Mucosa of descending colon (tissue), 3 donors: ENCODE results near the gene PKNOX2. TPM values are rescaled to one million over a fixed set of nuclear protein-coding genes. Genes with fewer than 3 reads are reported as not detected.

ENCODE experiments used
- ATAC-seq: fragments of 200-7000 bp; cut with Tn5 transposase; one replicate; pipeline ENCODE4 v1.9.1; 2020; ENCODE audit warnings: mild to moderate bottlenecking, moderate library complexity
- DNase-seq, 3 donors: peaks; one replicate each; pipeline ENCODE4 v3.0.0-alpha.2; 2020
- H3K36me3 ChIP-seq: fragments of 200-600 bp; one replicate; pipeline ENCODE4 v1.8.0; 2021; ENCODE audit warnings: low read depth, mild to moderate bottlenecking
- H3K4me1 ChIP-seq: fragments of 200-600 bp; one replicate; pipeline ENCODE4 v1.8.0; 2021; ENCODE audit warnings: low read depth, mild to moderate bottlenecking
- H3K4me3 ChIP-seq: fragments of 200-600 bp; one replicate; pipeline ENCODE4 v1.8.0; 2021; ENCODE audit warnings: mild to moderate bottlenecking
- H3K9me3 ChIP-seq: fragments of 200-600 bp; one replicate; pipeline ENCODE4 v1.8.0; 2021; ENCODE audit warnings: mild to moderate bottlenecking
- intact Hi-C, 2 donors: fragments of 100-400 bp; cut with DNase I in 1 of 2; cut with micrococcal nuclease in 1 of 2; formaldehyde crosslinking; loops; one replicate each; pipeline versions ENCODE4 v1.11.0 to v1.11.1; 2022; cut with DNase I, micrococcal nuclease
- total RNA-seq, 3 donors: library from RNA; stranded (reverse); fragmentation: NEBNext Ultra II Directional in 2 of 3; extraction: Animal tissue kit (Norgen Biotek cat#: 25700) in 2 of 3; gene quantifications; one replicate each; pipeline versions ENCODE4 v1.2.1 to v1.2.4, GENCODE V29; 2021 to 2023
- TF ChIP-seq, protein P1 (sequence below): fragments of 200-600 bp; IDR thresholded peaks from one replicate; pipeline ENCODE4 v1.8.0; 2022; ENCODE audit warnings: antibody characterized with exemption, mild to moderate bottlenecking
- donor health status: DM: no; HTN: no; CAD: no; lungs with moderate emphysema.
- donor health status: DM: no; HTN: no; CAD: no.
- donor health status: DM: no; HTN: yes; CAD: no.

Gene PKNOX2
- total RNA-seq, 3 donors from 2014 or later: 1.5 to 4.0 (median 1.9) TPM

DNA sequence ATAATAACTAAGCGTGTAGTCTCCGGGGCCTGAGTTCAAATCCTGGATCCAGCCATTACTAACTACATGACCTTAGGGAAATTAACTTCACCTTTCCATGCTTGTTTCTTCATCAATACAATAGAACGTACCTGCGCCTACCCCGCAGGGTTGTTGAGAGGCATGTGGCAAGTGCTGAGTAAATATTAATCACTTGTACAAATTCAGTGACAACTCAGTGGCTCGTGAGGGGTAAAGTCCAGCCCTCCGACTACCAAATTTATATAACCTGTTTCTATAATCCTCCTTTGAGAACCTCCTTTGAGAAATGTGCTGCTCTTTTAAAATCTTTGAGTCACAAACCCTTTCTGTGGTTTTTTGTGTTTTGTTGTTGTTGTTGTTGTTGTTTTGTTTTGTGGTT is 281.7 kb downstream of the PKNOX2 start:
- Histone ChIP-seq H3K4me1 (no peaks in the 10 kb centered on the region), H3K4me3 (no peak overlapping the region), H3K36me3 (no peaks in the 10 kb centered on the region), H3K9me3 (no peaks in the 10 kb centered on the region)
- DNase-seq (no peak), ATAC-seq (no peak)
- intact Hi-C loops: no loop called here
- TF ChIP-seq, protein P1, sequence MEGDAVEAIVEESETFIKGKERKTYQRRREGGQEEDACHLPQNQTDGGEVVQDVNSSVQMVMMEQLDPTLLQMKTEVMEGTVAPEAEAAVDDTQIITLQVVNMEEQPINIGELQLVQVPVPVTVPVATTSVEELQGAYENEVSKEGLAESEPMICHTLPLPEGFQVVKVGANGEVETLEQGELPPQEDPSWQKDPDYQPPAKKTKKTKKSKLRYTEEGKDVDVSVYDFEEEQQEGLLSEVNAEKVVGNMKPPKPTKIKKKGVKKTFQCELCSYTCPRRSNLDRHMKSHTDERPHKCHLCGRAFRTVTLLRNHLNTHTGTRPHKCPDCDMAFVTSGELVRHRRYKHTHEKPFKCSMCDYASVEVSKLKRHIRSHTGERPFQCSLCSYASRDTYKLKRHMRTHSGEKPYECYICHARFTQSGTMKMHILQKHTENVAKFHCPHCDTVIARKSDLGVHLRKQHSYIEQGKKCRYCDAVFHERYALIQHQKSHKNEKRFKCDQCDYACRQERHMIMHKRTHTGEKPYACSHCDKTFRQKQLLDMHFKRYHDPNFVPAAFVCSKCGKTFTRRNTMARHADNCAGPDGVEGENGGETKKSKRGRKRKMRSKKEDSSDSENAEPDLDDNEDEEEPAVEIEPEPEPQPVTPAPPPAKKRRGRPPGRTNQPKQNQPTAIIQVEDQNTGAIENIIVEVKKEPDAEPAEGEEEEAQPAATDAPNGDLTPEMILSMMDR: no peak

DNA sequence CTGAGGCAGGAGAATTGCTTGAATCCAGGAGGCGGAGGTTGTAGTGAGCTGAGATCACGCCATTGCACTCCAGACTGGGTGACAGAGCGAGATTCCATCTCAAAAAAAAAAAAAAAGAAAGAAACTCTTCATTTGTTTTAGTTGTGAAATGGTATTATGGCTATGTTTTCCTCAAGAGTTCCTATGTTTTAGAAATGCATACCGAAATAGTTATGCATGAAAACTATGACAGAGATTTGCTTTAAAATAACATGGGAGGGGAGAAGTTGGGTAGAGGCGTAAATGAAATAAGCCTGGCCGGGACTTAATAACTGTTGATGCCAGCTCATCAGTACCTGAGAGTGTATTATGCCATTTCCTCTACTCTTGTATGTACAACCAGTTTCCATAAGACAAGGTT is 283.2 kb downstream of the PKNOX2 start:
- ATAC-seq (no peak), DNase-seq (no peak)
- Histone ChIP-seq H3K36me3 (no peaks in the 10 kb centered on the region), H3K4me3 (no peak overlapping the region), H3K9me3 (no peaks in the 10 kb centered on the region), H3K4me1 (no peaks in the 10 kb centered on the region)
- TF ChIP-seq, protein P1: no peak
- intact Hi-C loops: no loop called here

DNA sequence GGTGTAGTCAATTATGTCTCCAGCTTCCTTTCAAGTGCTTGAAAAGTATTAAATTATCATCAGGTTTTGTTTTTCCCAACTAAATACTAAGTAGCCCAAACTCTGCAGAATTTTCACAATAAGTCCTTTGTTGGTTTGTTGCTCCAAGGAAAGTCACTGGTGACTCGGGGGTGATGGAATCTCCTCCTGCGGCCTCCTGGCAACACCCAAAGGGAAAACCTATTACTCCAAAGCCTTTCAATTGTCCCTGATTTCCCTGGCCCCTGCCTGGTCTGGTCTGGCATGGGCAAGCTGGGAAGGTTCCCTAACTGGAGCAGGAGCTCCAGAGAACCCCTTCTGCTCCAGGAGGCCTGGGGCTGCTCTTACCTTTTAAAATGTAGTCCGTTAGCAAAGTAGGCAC is 283.6 kb downstream of the PKNOX2 start:
- Histone ChIP-seq H3K4me3 (no peak overlapping the region), H3K9me3 (no peaks in the 10 kb centered on the region), H3K4me1 (no peaks in the 10 kb centered on the region), H3K36me3 (no peaks in the 10 kb centered on the region)
- DNase-seq (no peak), ATAC-seq (no peak)
- TF ChIP-seq, protein P1: no peak
- intact Hi-C loops: no loop called here

DNA sequence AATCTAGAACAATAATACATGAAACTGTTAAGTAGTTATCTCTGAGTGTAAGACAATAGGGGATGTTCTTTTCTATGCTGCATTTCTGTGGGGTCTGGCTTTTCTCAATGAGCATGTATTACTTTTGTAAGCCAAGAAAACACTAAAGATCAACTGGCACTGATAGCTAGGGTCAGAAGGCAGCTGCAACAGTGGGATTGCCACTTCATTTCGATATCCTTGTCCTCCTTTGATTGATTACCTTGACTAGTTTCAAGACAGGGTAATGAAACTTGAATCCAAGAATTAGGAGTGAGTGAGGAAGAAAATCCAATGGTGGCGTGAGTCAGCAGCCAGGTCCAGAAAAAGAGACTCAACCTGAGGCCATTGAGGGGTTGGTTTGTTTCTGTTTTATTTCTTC is 285.0 kb downstream of the PKNOX2 start:
- H3K4me1 ChIP-seq: no peaks in the 10 kb centered on the region
- DNase-seq: no peak
- no peaks in the 10 kb centered on the region for H3K36me3 ChIP-seq
- no peak overlapping the region for H3K4me3 ChIP-seq
- no peaks in the 10 kb centered on the region for H3K9me3 ChIP-seq
- no peak for ATAC-seq
- TF ChIP-seq, protein P1: no peak
- intact Hi-C loops: no loop called here

DNA sequence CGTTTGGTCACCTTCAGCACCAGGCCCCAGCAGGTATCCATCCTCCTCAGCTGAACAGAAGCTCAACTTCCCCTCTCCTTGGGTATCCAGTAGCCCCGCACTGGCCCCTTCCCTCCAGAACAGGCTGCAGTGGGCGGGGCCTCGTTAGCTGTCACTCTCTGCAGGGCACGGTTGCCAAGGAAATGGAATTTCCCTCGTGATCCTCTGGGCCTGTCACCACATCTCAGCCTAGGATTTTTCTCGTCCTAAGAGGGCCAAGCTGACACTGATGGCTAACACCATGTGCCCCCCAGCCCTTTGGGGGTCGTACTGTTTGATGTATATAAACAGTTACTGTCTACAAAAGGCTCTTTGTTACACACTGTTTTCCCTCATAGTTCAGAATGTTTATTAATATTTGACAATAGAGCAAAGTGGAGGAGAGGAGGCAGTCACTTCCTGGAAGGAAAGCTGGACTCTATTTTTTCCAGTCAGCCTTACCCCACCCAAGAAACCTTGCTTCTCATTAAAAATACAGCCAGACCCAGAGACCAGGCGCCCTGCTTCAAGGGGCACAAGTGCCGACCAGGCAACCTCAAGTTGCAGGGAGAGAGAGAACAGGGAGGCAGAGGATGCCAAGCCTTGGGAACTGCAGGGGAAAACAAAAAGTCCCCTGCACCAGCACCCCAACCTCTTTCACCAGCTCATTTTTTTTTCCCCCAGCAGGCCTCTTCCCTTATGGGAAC is 287.0 kb downstream of the PKNOX2 start:
- peak; percentile 46 for ATAC-seq
- H3K9me3 ChIP-seq: no peaks in the 10 kb centered on the region

More for the DNA sequence above, 287.0 kb downstream of the PKNOX2 start:
- H3K4me3 ChIP-seq: no peak overlapping the region
- intact Hi-C loops: no loop called here
- no peaks in the 10 kb centered on the region for H3K36me3 ChIP-seq
- no peaks in the 10 kb centered on the region for H3K4me1 ChIP-seq
- DNase-seq: peak in 2 of 3 donors; percentile 27 to 38
- TF ChIP-seq, protein P1: no peak
